PFSK-1 (cell line): ENCODE data around the gene ATP6V1G3.

Experiments used
- FOXP2 ChIP-seq: optimal IDR thresholded peaks from 2 replicates; pipeline ENCODE3; 2011; ENCODE audit warnings: borderline replicate concordance, control low read depth, inconsistent platforms; ENCODE audit not compliant: insufficient read depth; ENCODE audit errors: extremely low read length, extremely low read depth
- POLR2AphosphoS5 ChIP-seq: IDR thresholded peaks from 2 replicates; pipeline ENCODE4 v1.6.1; 2012; ENCODE audit warnings: low read depth, mild to moderate bottlenecking, control low read depth, low read length, moderate library complexity
- REST ChIP-seq, 2 experiments: IDR thresholded peaks; 2 replicates each; pipeline versions ENCODE4 v1.6.1 to v1.8.0; 2011 to 2012; ENCODE audit warnings: low read depth in 2 of 2, low read length in 2 of 2, control low read depth in 1 of 2, inconsistent platforms in 1 of 2, mild to moderate bottlenecking in 1 of 2, moderate library complexity in 1 of 2; ENCODE audit not compliant: insufficient read depth in 1 of 2
- SIN3A ChIP-seq: IDR thresholded peaks from 2 replicates; pipeline ENCODE4 v1.6.1; 2012; ENCODE audit warnings: mild to moderate bottlenecking, low read length, moderate library complexity, borderline replicate concordance; ENCODE audit not compliant: insufficient read depth
- TAF1 ChIP-seq: IDR thresholded peaks from 2 replicates; pipeline ENCODE4 v1.6.1; 2012; ENCODE audit warnings: low read length, control low read depth, borderline replicate concordance; ENCODE audit not compliant: insufficient read depth

Gene ATP6V1G3

GRCh38 chr1:198538579-198539364 is 1.7 kb downstream of the ATP6V1G3 start:
- TF ChIP-seq REST (IDR thresholded peaks at IDR 0.05; ENCODE audit: insufficient read depth in 1 of 2, low read depth in 2 of 2, low read length in 2 of 2) (no peak), TAF1 (no peak), SIN3A (no peak), FOXP2 (no peak), POLR2AphosphoS5 (no peak)

- TF ChIP-seq SIN3A (no peak), TAF1 (no peak), FOXP2 (no peak), REST (IDR thresholded peaks at IDR 0.05; ENCODE audit: insufficient read depth in 1 of 2, low read depth in 2 of 2, low read length in 2 of 2) (no peak)
Measured at GRCh38 chr1:198535631-198536030, 4.8 kb downstream of the ATP6V1G3 start.

- no peak for TF ChIP-seq TAF1
Measured at GRCh38 chr1:198534548-198535418, 5.7 kb downstream of the ATP6V1G3 start.

- no peak for TF ChIP-seq SIN3A
- no peak for TF ChIP-seq POLR2AphosphoS5
- no peak for TF ChIP-seq FOXP2
- no peak for TF ChIP-seq REST (IDR thresholded peaks at IDR 0.05; ENCODE audit: insufficient read depth in 1 of 2, low read depth in 2 of 2, low read length in 2 of 2)
- TF ChIP-seq TAF1, result no peak
Measured at GRCh38 chr1:198531891-198532290, 8.6 kb downstream of the ATP6V1G3 start.

- no peak for TF ChIP-seq FOXP2
- no peak for TF ChIP-seq SIN3A
- TF ChIP-seq REST (IDR thresholded peaks at IDR 0.05; ENCODE audit: insufficient read depth in 1 of 2, low read depth in 2 of 2, low read length in 2 of 2), result no peak
- no peak for TF ChIP-seq TAF1
- no peak for TF ChIP-seq POLR2AphosphoS5
Measured at GRCh38 chr1:198530953-198531352, 9.5 kb downstream of the ATP6V1G3 start.
